Right renal pelvis (tissue), 4 donors: ENCODE measurements around the gene SCAMP4. TPM values are rescaled to one million over a fixed set of nuclear protein-coding genes. Genes with fewer than 3 reads are reported as not detected.
A peak's percentile ranks its signal among the peaks of the same experiment; 100 is the strongest.

ENCODE experiments used
- DNase-seq, 4 donors: peaks; one replicate each; pipeline ENCODE4 v3.0.0-alpha.2; 2013; ENCODE audit warnings: low read depth in 4 of 4, low spot score in 3 of 4, missing footprints in 1 of 4
- polyA plus RNA-seq, 4 donors: library from polyadenylated mRNA; unstranded; fragments of 120-200 nt; gene quantifications; one replicate each; pipeline ENCODE4 v1.2.1, GENCODE V29; 2013; ENCODE audit not compliant: insufficient read length in 4 of 4

Gene SCAMP4
- polyA plus RNA-seq = 10 to 100 TPM; 58.1 to 80.5 (median 73.0) TPM

GRCh38 chr19:1905110-1905862 lies at the start of gene SCAMP4, which contains the start of gene ADAT3:
TSS of gene SCAMP4 (plus strand) at chr19:1905399. CDS start at chr19:1915020, 9,621 bp downstream.
TSS of gene ADAT3 (plus strand) at chr19:1905399. CDS start at chr19:1912048, 6,649 bp downstream.
- DNase-seq = peak; percentile 93 to 97 (median 96)

GRCh38 chr19:1855828-1856255 lies 49.4 kb upstream of the SCAMP4 start:
- DNase-seq = no peak

- DNase-seq = no peak
Measured at GRCh38 chr19:1856345-1856697, 48.9 kb upstream of the SCAMP4 start.

- no peak for DNase-seq
Measured at GRCh38 chr19:1856698-1857603, 48.2 kb upstream of the SCAMP4 start.

- no peak for DNase-seq
Measured at GRCh38 chr19:1857648-1858326, 47.4 kb upstream of the SCAMP4 start.

GRCh38 chr19:1858412-1859081 lies 46.7 kb upstream of the SCAMP4 start:
- no peak for DNase-seq

- no peak for DNase-seq
Measured at GRCh38 chr19:1859331-1859781, 45.8 kb upstream of the SCAMP4 start.

- peak in 1 of 4 donors; percentile 77 for DNase-seq
Measured at GRCh38 chr19:1860042-1860775, 45.0 kb upstream of the SCAMP4 start.

GRCh38 chr19:1860821-1861598 lies 44.2 kb upstream of the SCAMP4 start:
- DNase-seq = no peak

GRCh38 chr19:1861599-1862031 lies 43.6 kb upstream of the SCAMP4 start:
- no peak for DNase-seq

GRCh38 chr19:1862068-1862423 lies 43.2 kb upstream of the SCAMP4 start:
- no peak for DNase-seq

GRCh38 chr19:1862424-1863327 lies 42.5 kb upstream of the SCAMP4 start:
- DNase-seq = no peak

GRCh38 chr19:1863328-1863637 lies 41.9 kb upstream of the SCAMP4 start, which contains the start of gene KLF16:
TSS of gene KLF16 (minus strand) at chr19:1863579. CDS start at chr19:1863497, 82 bp downstream.
- no peak for DNase-seq

GRCh38 chr19:1863638-1864479 lies 41.3 kb upstream of the SCAMP4 start:
- DNase-seq = peak in 3 of 4 donors; percentile 81 to 86 (median 83)

GRCh38 chr19:1864480-1865171 lies 40.6 kb upstream of the SCAMP4 start:
- no peak for DNase-seq
